ENCODE measurements around the gene UTP11.
A peak's percentile ranks its signal among the peaks of the same experiment; 100 is the strongest.

Gene UTP11

GRCh38 chr1:38003261-38004250 lies 9.0 kb upstream of the UTP11 start:
- no peak for DNase-seq (ENCODE audit: low read depth in 2 of 3, low spot score in 1 of 3)

DNA sequence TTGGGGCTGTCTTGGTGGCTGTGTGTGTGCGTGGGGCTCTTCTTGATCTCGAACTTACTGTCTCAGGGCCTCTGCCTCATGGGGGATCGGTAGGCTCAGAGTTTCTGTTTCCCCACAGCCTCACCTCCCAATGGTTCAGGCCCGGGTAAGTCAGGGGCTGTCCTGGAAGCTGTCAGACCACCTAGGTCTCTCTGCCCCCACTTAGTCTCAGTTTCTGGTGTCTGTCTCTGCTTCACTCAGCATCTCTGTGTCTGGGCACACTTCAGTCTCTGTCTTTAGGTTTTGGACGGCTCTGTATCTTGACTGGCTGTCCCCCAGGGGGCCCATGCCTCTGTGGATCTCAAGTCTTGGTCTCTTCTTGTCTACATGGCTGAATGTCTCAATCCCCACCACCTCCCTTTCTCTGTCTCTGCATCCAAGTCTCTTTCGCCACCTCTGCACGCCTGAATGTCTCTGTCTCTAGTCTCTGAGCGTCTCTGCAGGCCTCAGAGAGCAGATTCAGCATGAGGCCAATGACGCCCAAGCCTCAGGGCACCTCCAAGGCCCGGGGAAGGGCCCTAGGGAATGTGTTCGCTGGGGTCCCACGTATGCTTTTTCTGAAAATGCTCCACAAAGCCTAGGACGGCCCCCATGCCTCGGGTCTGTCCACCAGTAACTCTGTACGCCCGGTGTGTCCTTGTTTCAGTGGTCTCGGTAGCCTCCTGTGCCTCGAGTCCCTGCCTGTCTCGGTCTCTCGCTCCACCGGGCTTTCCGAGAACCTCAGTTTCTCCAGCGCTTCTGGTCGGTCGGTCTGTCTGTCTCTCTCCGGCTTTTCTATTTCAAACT lies 8.0 kb upstream of the UTP11 start:
- no peak for DNase-seq (ENCODE audit: low read depth in 2 of 3, low spot score in 1 of 3)

DNA sequence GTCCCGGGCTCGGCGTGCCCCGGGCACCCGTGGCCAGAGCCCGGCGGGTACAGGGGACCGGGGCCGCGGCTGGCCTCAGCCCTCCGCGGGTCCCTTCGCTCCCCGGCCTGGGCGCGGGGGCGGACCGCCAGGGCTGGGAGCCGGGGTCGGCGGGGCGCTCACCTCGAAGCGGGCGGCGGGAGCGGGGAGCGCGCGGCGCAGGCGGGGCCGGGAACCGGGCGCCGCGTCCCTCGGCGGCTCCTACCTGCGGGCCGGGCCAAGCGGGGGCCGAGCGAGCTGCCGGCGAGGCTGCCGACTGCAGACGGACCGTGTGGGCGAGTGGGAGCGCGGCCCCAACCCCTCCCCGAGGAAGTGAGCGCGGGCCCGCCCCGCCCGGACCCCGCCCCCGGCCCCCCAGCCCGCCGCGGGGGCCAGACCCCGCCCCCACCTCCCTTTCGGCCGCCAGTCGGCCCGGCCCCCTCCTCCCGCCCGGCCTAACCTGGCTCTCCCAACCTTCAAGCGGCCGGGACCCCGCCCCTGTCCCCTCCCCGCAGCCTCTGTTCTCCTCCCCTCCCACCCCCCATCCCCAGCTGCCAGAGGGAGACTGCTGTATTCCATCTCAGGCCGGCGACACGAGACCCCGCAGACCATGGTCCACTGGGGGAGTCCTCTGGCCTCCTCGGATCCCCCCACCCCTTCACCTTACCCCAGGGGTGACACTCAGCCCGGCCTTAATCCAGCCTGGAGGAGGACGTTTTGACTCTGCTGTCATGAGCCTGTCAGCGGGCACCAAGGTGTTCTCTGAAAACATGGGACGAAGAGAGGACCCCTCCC lies 7.1 kb upstream of the UTP11 start, which contains the start of gene FHL3:
FHL3 (minus strand) TSS at position 320 of the 813 bp plus-strand sequence. CDS start 6,102 bp downstream, outside the sequence.
- peak in 1 of 3 donors; percentile 46 for DNase-seq (ENCODE audit: low read depth in 2 of 3, low spot score in 1 of 3)

DNA sequence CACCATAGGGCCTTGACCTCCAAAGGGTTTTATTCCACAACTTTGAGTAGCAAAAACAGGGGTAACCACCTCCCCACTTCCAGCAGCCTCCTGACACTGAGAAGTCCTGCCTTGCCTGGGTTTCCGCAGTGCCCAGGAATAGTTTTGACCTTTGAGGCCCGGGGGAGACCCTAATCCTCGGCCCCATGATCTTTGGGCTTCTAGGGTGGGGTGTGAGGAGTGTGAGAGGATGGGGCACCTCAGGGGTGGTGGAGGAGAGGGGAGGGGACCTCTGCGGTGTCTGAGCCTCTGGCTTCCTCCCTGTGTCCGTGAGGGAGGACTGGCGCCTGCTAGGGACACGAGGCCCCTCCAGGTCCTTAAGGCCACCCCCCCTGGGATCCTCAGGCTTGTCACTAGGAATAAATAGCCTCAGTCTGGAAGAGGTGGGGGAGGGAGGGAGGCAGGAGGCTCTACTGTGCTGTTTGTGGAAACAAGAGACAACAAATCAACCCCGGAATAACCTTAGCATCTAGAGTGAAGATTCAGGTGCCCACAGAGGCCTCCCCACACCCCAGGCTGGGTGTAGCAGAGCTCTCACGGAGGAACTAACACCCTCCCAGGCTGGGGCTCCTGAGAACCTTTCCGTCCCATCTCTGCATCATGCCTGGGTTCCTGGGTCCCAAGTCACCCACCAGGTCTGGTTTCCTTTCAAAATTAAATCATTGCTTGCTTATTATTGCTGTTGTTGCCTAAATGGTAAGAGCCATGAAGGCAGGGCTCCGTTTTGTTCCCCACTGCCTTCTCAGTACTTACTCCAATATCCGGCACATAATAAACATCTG lies 6.3 kb upstream of the UTP11 start:
- DNase-seq (ENCODE audit: low read depth in 2 of 3, low spot score in 1 of 3) = no peak

DNA sequence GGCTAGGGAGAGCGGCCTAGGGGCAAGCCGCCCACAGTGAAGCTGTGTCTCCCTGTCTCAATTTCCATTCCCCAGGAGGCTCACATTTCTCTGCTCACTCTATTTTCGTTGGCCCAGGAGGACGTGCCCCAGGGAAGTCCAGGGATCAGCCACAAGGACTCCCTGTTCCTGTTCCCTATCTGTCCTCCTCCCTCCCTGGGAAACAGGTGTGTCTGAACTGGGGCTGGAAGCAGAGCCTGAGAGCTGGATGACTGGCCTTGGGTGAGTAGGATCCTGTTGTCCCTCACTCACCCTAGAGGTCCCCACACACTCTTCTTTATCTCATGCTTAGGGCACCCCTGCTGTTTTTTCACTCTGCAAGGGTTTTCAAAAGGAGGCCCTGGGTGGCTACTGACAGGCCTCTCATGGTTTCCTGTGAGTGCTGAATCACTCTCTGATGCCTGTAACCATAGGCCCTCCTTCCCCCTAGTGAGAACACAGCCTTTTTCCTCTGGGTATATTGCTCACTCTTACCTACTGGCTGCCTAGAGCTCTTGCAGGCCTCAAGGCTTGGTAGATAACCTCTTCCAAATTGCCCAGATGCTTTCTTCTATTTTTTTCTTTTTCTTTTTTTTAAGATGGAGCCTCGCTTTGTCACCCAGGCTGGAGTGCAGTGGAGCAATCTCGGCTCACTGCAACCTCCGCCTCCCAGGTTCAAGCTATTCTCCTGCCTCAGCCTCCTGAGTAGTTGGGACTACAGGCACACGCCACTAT lies 3.3 kb upstream of the UTP11 start:
- peak in 2 of 3 donors; percentile 58 to 66 for DNase-seq (ENCODE audit: low read depth in 2 of 3, low spot score in 1 of 3)

GRCh38 chr1:38009841-38010180 lies 2.7 kb upstream of the UTP11 start:
- no peak for DNase-seq (ENCODE audit: low read depth in 2 of 3, low spot score in 1 of 3)

DNA sequence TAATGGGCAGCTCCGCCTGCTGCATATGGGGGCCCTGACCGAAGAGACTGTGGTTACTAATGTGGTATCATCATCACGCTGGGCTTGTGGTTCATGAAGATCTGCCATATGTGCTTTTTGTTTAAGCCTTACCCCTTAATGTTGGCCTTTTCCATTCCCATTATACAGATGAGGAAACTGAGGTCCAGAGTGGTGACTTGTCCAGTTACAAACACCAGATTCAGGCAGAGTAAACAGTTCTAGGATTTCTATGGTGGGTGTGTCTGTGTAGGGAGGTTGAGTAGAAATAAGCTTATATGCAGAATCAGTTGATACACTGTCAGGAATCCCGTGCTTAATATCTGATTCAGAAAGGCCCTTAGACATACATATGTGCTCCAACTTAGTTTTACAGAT lies 691 bp downstream of the UTP11 start:
- DNase-seq (ENCODE audit: low read depth in 2 of 3, low spot score in 1 of 3) = no peak

DNA sequence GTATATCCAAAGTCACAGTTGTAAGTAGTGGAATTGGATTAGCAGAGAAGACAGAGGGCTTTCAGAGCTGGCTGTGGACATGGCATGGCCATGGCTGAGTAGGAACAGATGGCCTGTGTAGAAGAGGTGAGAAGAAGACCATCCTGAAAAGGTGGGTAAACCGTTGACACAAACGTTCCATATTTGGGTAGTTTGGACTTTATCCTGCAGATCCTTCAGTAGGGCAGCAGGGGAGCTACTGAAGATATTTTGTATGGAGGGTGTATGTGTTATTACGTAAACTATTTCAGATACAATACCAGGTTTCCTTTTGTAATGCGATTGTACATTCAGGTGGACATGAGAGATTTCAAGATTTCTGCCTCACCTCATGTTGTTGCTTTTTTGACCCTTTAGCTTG lies 1.6 kb downstream of the UTP11 start:
- DNase-seq (ENCODE audit: low read depth in 2 of 3, low spot score in 1 of 3) = no peak

GRCh38 chr1:38014724-38015424 lies 2.3 kb downstream of the UTP11 start:
- no peak for DNase-seq (ENCODE audit: low read depth in 2 of 3, low spot score in 1 of 3)

DNA sequence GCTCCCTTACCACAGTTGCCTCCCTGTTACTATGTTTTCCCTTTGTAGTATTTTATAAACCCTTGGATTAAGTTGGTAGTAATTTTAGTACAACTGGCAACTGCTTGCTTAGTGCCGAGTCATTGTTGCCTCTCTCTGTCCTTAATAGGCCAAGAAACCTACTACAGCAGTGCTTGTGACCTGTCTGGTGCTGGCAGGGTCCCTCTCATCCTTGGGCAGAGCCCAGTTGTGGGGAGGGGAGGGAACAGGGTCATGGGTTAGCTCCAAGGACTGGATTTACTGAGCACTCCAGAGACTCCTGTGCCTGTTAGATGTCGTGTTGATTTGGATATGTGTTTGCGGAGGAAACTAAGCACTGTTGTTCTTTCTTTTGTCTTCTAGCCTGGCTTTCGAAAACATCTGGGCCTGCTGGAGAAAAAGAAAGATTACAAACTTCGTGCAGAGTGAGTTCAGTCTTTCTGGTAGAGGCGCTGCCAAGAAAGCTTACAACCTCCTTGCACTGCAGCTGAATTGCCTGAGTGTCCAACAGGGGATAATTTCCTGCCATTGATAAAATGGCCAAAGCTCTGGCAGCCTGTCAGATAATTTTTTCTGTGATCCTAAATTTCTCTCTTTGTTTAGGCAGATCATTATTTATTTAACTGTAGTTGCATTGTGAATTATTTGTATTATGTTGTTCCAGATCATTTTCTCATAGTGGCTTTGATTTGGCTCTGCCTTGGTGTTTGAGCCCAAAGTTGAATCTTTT lies 3.6 kb downstream of the UTP11 start:
- no peak for DNase-seq (ENCODE audit: low read depth in 2 of 3, low spot score in 1 of 3)

GRCh38 chr1:38018864-38019343 lies 6.4 kb downstream of the UTP11 start:
- DNase-seq (ENCODE audit: low read depth in 2 of 3, low spot score in 1 of 3) = no peak

DNA sequence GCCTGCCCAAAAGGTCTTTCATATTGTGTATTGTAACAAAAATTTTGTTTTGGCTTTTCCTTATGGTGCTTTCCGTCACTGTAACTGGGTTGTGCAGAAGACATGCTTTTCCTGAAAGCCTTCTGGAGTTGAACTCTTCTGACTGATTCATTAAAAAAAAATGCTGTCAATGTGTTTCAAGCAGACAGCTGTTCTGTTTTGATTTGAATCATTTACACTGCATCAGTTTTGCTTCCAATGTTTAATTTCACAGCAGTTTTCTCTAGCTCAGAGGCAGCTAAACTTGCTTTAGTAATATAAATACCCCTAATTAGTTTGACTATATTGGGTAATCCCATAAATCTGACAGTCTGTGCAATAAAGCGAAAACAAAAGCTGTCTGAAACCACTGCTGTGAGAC lies 7.9 kb downstream of the UTP11 start:
- no peak for DNase-seq (ENCODE audit: low read depth in 2 of 3, low spot score in 1 of 3)

- no peak for DNase-seq (ENCODE audit: low read depth in 2 of 3, low spot score in 1 of 3)
These were observed 9.4 kb downstream of the UTP11 start for GRCh38 chr1:38021969-38022368.

- no peak for DNase-seq (ENCODE audit: low read depth in 2 of 3, low spot score in 1 of 3)
These were observed 10.3 kb downstream of the UTP11 start for GRCh38 chr1:38022810-38023209.

DNA sequence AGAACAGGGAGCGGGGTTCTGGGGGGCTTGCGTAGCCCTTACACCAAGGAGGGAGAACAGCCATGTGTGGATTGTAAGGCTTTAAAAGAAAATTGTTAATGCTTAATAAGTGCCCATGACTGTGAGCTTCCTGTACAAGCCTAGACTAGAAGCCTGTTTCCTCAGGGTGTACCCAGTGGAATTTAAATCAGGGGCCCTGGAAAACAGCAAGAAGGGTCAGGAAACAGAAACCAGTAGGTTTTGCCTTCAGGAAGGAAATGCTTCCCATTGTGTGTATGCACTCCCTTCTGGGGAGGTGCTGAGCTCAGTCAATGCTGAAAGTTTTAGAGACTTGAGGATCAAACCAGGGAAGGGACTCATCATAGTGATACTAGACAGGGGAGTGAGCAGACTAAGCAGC lies 12.7 kb downstream of the UTP11 start:
- no peak for DNase-seq (ENCODE audit: low read depth in 2 of 3, low spot score in 1 of 3)

GRCh38 chr1:38025664-38026063 lies 13.1 kb downstream of the UTP11 start:
- no peak for DNase-seq (ENCODE audit: low read depth in 2 of 3, low spot score in 1 of 3)

- peak; percentile 44 to 55 (median 52) for DNase-seq (ENCODE audit: low read depth in 2 of 3, low spot score in 1 of 3)
These were observed 14.2 kb downstream of the UTP11 start for GRCh38 chr1:38026592-38027200.

Measured in stimulated activated CD4-positive, alpha-beta T cell treated with anti-CD3 and anti-CD28 coated beads, Interleukin-12 subunit alpha, Interleukin-12 subunit beta, amount 100 ng/mL, for 48 hours (primary cell).